ENCODE measurements around the gene BARHL2.

BARHL2 gene

GRCh38 chr1:90722874-90723589, 5.9 kb upstream of the BARHL2 start:
- peaks cover 100% of the 10 kb centered on the region for H3K27me3 Mint-ChIP-seq (ENCODE audit: low read depth)
- peaks cover 49% of the 10 kb centered on the region for H3K4me1 Mint-ChIP-seq
- H3K36me3 Mint-ChIP-seq (ENCODE audit: low read depth): no peaks in the 10 kb centered on the region
- H3K4me3 Mint-ChIP-seq: peak overlapping the region in 2 of 3 experiments; percentile 8 to 57
- no peak overlapping the region for H3K27ac Mint-ChIP-seq
- H3K9me3 Mint-ChIP-seq: peaks cover 8% of the 10 kb centered on the region
- TF ChIP-seq, protein P1, sequence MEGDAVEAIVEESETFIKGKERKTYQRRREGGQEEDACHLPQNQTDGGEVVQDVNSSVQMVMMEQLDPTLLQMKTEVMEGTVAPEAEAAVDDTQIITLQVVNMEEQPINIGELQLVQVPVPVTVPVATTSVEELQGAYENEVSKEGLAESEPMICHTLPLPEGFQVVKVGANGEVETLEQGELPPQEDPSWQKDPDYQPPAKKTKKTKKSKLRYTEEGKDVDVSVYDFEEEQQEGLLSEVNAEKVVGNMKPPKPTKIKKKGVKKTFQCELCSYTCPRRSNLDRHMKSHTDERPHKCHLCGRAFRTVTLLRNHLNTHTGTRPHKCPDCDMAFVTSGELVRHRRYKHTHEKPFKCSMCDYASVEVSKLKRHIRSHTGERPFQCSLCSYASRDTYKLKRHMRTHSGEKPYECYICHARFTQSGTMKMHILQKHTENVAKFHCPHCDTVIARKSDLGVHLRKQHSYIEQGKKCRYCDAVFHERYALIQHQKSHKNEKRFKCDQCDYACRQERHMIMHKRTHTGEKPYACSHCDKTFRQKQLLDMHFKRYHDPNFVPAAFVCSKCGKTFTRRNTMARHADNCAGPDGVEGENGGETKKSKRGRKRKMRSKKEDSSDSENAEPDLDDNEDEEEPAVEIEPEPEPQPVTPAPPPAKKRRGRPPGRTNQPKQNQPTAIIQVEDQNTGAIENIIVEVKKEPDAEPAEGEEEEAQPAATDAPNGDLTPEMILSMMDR (IDR thresholded peaks at IDR 0.05; ENCODE audit: unreplicated experiment in 3 of 3): no peak

DNA sequence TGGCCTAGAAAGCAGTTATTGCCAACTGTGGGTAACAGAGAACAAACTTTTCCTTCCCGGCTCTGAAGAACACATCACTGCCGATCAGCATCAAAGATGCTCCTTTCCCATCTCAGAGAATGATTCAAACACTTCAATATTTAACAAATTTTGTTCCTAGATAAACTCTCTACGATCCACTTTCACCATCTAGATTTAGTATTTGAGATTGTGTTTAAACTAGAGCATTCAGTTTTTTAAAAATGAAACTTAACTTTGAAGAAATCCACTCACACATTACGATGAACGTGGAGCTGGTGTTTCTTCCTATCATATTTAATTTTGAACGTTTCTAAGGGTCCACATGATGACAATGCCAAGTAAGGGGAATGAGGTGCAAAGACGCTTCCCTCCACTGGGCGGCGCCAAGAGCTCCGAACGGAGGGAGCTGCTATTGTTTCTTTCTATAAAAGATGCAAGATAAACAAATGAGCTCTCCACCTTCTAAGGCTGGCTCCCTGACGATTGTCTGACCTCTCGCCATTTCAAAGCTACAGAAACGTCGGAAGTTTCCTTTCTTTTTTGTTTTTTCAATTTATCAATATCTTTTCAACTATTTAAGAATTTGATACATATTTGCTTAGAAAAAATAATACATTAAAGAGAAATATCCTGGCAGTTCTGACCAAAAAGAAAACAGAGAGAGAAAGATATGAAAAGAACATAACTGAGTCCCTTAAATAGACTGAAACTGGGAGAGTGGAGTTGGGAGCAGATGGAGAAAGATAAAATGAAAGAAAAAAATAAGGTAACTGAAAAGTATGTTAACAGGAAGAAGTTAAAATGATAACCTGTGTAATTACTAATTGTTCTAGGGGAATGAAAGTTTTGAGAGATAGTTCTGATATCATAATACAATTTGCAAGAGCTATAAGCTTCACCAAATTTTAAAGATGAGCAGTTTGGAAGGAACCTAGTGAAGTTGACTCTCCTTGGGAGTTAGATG, 4.4 kb upstream of the BARHL2 start:
- Mint-ChIP-seq H3K27me3 (ENCODE audit: low read depth) (peaks cover 100% of the 10 kb centered on the region), H3K4me1 (peaks cover 51% of the 10 kb centered on the region), H3K9me3 (peaks cover 8% of the 10 kb centered on the region), H3K36me3 (ENCODE audit: low read depth) (no peaks in the 10 kb centered on the region), H3K27ac (no peak overlapping the region), H3K4me3 (peak overlapping the region; percentile 16 to 35 (median 26))
- TF ChIP-seq, protein P1 (IDR thresholded peaks at IDR 0.05; ENCODE audit: unreplicated experiment in 3 of 3): peak; percentile 74 to 81 (median 74)

DNA sequence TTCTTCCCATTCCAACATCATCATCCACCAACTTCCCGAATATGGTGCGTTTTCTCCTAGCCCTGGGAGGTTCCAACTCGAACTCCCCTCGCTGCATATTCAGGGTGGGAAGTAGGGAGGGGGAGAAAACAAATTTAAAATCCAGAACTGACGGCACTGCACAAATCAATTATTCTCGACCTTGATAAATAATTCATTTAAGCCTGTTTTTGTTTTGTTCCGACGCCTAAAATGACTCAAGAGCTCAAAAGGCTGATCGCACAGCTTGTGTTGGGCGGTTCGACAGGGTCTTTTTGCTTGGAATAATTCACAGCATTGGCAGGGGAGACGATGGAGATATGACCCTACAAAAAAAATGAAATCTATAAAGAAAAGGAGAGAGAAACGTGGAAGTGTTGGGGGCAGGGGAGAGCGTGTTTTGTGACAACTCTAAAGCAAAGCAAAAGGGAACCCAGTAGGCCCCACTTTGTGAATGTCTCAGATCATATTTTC, 3.1 kb upstream of the BARHL2 start:
- Mint-ChIP-seq H3K4me3 (peak overlapping the region in 1 of 3 experiments; percentile 1), H3K9me3 (peaks cover 8% of the 10 kb centered on the region), H3K27ac (no peak overlapping the region), H3K27me3 (ENCODE audit: low read depth) (peaks cover 100% of the 10 kb centered on the region), H3K36me3 (ENCODE audit: low read depth) (no peaks in the 10 kb centered on the region), H3K4me1 (peaks cover 38% of the 10 kb centered on the region)
- TF ChIP-seq, protein P1 (IDR thresholded peaks at IDR 0.05; ENCODE audit: unreplicated experiment in 3 of 3): no peak

- Mint-ChIP-seq H3K27ac (no peak overlapping the region), H3K9me3 (peaks cover 8% of the 10 kb centered on the region), H3K4me1 (peaks cover 32% of the 10 kb centered on the region), H3K36me3 (ENCODE audit: low read depth) (no peaks in the 10 kb centered on the region), H3K27me3 (ENCODE audit: low read depth) (peaks cover 100% of the 10 kb centered on the region), H3K4me3 (peak overlapping the region; percentile 63 to 69 (median 68))
- TF ChIP-seq, protein P1 (IDR thresholded peaks at IDR 0.05; ENCODE audit: unreplicated experiment in 3 of 3): no peak
Measured at GRCh38 chr1:90719330-90720144, 2.4 kb upstream of the BARHL2 start.
